Thymus (tissue), 11 donors: ENCODE results near the gene TMCC3. TPM values are rescaled to one million over a fixed set of nuclear protein-coding genes. Genes with fewer than 3 reads are reported as not detected.

ENCODE experiments used
- DNase-seq, 9 donors: peaks; one replicate each; pipeline ENCODE4 v3.0.0-alpha.2; 2013; ENCODE audit warnings: low spot score in 9 of 9, low read depth in 6 of 9, missing footprints in 1 of 9
- H3K27ac ChIP-seq, 2 donors: one replicate each; pipeline ENCODE4 v1.5.1; 2013; ENCODE audit warnings: control low read depth in 1 of 2, low read depth in 1 of 2, low read length in 1 of 2, mild to moderate bottlenecking in 1 of 2, moderate library complexity in 1 of 2
- H3K27me3 ChIP-seq, 2 donors: one replicate each; pipeline ENCODE4 v1.5.1; 2013; ENCODE audit warnings: low read length in 1 of 2; ENCODE audit not compliant: control insufficient read depth in 2 of 2, insufficient read depth in 1 of 2
- H3K36me3 ChIP-seq, 2 donors: one replicate each; pipeline ENCODE4 v1.5.1; 2013; ENCODE audit warnings: low read length in 1 of 2, mild to moderate bottlenecking in 1 of 2, moderate library complexity in 1 of 2; ENCODE audit not compliant: control insufficient read depth in 2 of 2, insufficient read depth in 2 of 2
- H3K4me1 ChIP-seq, 2 donors: one replicate each; pipeline ENCODE4 v1.5.1; 2013; ENCODE audit warnings: low read length in 2 of 2; ENCODE audit not compliant: control insufficient read depth in 2 of 2, insufficient read depth in 2 of 2
- H3K4me3 ChIP-seq, 2 donors: one replicate each; pipeline ENCODE4 v1.5.1; 2013; ENCODE audit warnings: low read length in 2 of 2, control low read depth in 1 of 2, mild to moderate bottlenecking in 1 of 2
- H3K9me3 ChIP-seq, 2 donors: one replicate each; pipeline ENCODE4 v1.5.1; 2013; ENCODE audit warnings: low read length in 1 of 2, mild to moderate bottlenecking in 1 of 2; ENCODE audit not compliant: control insufficient read depth in 2 of 2, insufficient read depth in 1 of 2
- WGBS: extraction: QIAGEN DNeasy Blood & Tissue Kit; methylation state at CpG from one replicate; pipeline ENCODE4 v1.1.7; 2013; 5-methylcytosine and 5-hydroxymethylcytosine counted together
- polyA plus RNA-seq: library from polyadenylated mRNA; stranded (reverse); fragments of 200-250 nt; gene quantifications from one replicate; pipeline ENCODE4 v1.2.3, GENCODE V29; 2013
- total RNA-seq: library from RNA; stranded (reverse); fragments of 120-200 nt; gene quantifications from one replicate; pipeline ENCODE4 v1.2.4, GENCODE V29; 2013
- donor health status: healthy.

TMCC3 gene
- total and polyA plus RNA-seq, 2 donors, result 3.0 to 4.0 TPM

GRCh38 chr12:94536040-94536965 is 114.1 kb downstream of the TMCC3 start:
- Histone ChIP-seq H3K27ac (no peak overlapping the region), H3K4me3 (no peak overlapping the region), H3K36me3 (no peaks in the 10 kb centered on the region), H3K27me3 (peaks cover 2% of the 10 kb centered on the region in 2 donors), H3K9me3 (no peaks in the 10 kb centered on the region), H3K4me1 (no peaks in the 10 kb centered on the region)
- WGBS, result 97% methylated on average over 11 of the region's 11 CpGs
- no peak for DNase-seq

GRCh38 chr12:94535510-94535921 is 114.8 kb downstream of the TMCC3 start:
- 94% methylated on average over 7 of the region's 7 CpGs for WGBS
- no peaks in the 10 kb centered on the region for H3K9me3 ChIP-seq
- no peaks in the 10 kb centered on the region for H3K4me1 ChIP-seq
- H3K36me3 ChIP-seq, result no peaks in the 10 kb centered on the region
- no peak for DNase-seq
- no peak overlapping the region for H3K27ac ChIP-seq
- peaks cover 2% of the 10 kb centered on the region in 2 donors for H3K27me3 ChIP-seq
- H3K4me3 ChIP-seq, result no peak overlapping the region

- peaks cover 2% of the 10 kb centered on the region in 2 donors for H3K27me3 ChIP-seq
- DNase-seq, result no peak
- 95% methylated on average over 14 of the region's 14 CpGs for WGBS
Observed at GRCh38 chr12:94534774-94535509, 115.4 kb downstream of the TMCC3 start.

GRCh38 chr12:94534278-94534677 is 116.1 kb downstream of the TMCC3 start:
- H3K27me3 ChIP-seq, result peaks cover 2% of the 10 kb centered on the region in 2 donors
- no peaks in the 10 kb centered on the region for H3K4me1 ChIP-seq
- H3K4me3 ChIP-seq, result no peak overlapping the region
- H3K9me3 ChIP-seq, result no peaks in the 10 kb centered on the region
- no peak for DNase-seq
- no peak overlapping the region for H3K27ac ChIP-seq
- 93% methylated on average over 6 of the region's 6 CpGs for WGBS
- H3K36me3 ChIP-seq, result no peaks in the 10 kb centered on the region

More at GRCh38 chr12:94534774-94535509, 115.4 kb downstream of the TMCC3 start:
- Histone ChIP-seq H3K9me3 (no peaks in the 10 kb centered on the region), H3K36me3 (no peaks in the 10 kb centered on the region), H3K4me1 (no peaks in the 10 kb centered on the region), H3K27ac (no peak overlapping the region), H3K4me3 (no peak overlapping the region)

- no peak overlapping the region for H3K27ac ChIP-seq
- no peaks in the 10 kb centered on the region for H3K4me1 ChIP-seq
- no peaks in the 10 kb centered on the region for H3K36me3 ChIP-seq
- 40% methylated on average over 16 of the region's 16 CpGs for WGBS
- no peak overlapping the region for H3K4me3 ChIP-seq
- no peaks in the 10 kb centered on the region for H3K9me3 ChIP-seq
- H3K27me3 ChIP-seq, result peaks cover 2% of the 10 kb centered on the region in 2 donors
- DNase-seq, result peak; percentile 21 to 78 (median 52)
Observed at GRCh38 chr12:94532490-94533422, 117.6 kb downstream of the TMCC3 start.

GRCh38 chr12:94531196-94531720 is 119.1 kb downstream of the TMCC3 start:
- H3K36me3 ChIP-seq, result no peaks in the 10 kb centered on the region
- H3K27me3 ChIP-seq, result peaks cover 2% of the 10 kb centered on the region in 2 donors
- no peak for DNase-seq
- WGBS, result 97% methylated on average over 6 of the region's 6 CpGs
- no peak overlapping the region for H3K27ac ChIP-seq
- no peaks in the 10 kb centered on the region for H3K9me3 ChIP-seq
- H3K4me1 ChIP-seq, result no peaks in the 10 kb centered on the region
- no peak overlapping the region for H3K4me3 ChIP-seq

- no peak overlapping the region for H3K4me3 ChIP-seq
- 67% methylated on average over 2 of the region's 2 CpGs for WGBS
Observed at GRCh38 chr12:94525951-94526350, 124.4 kb downstream of the TMCC3 start.

More at GRCh38 chr12:94525951-94526350, 124.4 kb downstream of the TMCC3 start:
- H3K9me3 ChIP-seq, result no peaks in the 10 kb centered on the region
- H3K36me3 ChIP-seq, result no peaks in the 10 kb centered on the region
- peak in 1 of 9 donors; percentile 2 for DNase-seq
- no peak overlapping the region for H3K27ac ChIP-seq
- no peaks in the 10 kb centered on the region for H3K4me1 ChIP-seq
- no peaks in the 10 kb centered on the region for H3K27me3 ChIP-seq
